Measurements from ENCODE around the gene SFMBT1. TPM values are rescaled to one million over a fixed set of nuclear protein-coding genes. Genes with fewer than 3 reads are reported as not detected.

SFMBT1 gene
- total RNA-seq, 6 experiments from 2014 or later, result 9.2 to 14.0 (median 10.7) TPM

- Histone ChIP-seq H3K4me1 (peaks cover 0 to 11% (median 0%) of the 10 kb centered on the region in 4 donors), H3K27ac (no peak overlapping the region), H3K4me3 (no peak overlapping the region), H3K9me3 (no peaks in the 10 kb centered on the region), H3K36me3 (peaks cover 0 to 3% (median under 1%) of the 10 kb centered on the region in 4 donors), H3K27me3 (no peaks in the 10 kb centered on the region)
- WGBS (ENCODE audit: insufficient coverage, low coverage, low lambda C conversion rate, missing lambda C conversion rate), result 95% methylated on average over 3 of the region's 4 CpGs
- ATAC-seq, result no peak
- TF ChIP-seq, protein P1, sequence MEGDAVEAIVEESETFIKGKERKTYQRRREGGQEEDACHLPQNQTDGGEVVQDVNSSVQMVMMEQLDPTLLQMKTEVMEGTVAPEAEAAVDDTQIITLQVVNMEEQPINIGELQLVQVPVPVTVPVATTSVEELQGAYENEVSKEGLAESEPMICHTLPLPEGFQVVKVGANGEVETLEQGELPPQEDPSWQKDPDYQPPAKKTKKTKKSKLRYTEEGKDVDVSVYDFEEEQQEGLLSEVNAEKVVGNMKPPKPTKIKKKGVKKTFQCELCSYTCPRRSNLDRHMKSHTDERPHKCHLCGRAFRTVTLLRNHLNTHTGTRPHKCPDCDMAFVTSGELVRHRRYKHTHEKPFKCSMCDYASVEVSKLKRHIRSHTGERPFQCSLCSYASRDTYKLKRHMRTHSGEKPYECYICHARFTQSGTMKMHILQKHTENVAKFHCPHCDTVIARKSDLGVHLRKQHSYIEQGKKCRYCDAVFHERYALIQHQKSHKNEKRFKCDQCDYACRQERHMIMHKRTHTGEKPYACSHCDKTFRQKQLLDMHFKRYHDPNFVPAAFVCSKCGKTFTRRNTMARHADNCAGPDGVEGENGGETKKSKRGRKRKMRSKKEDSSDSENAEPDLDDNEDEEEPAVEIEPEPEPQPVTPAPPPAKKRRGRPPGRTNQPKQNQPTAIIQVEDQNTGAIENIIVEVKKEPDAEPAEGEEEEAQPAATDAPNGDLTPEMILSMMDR (IDR thresholded peaks at IDR 0.05), result no peak
- no peak for TF ChIP-seq POLR2A (IDR thresholded peaks at IDR 0.05)
- no peak for DNase-seq
- intact Hi-C loops (cut with DNase I), result no loop called here
Observed at GRCh38 chr3:52882377-52882776, 163.5 kb downstream of the SFMBT1 start.

GRCh38 chr3:52881871-52882270, 164.0 kb downstream of the SFMBT1 start:
- ATAC-seq (no peak), DNase-seq (no peak)
- no peaks in the 10 kb centered on the region for H3K9me3 ChIP-seq
- intact Hi-C loops (cut with DNase I), result no loop called here
- no peaks in the 10 kb centered on the region for H3K27me3 ChIP-seq
- H3K27ac ChIP-seq, result no peak overlapping the region
- peaks cover 0 to 11% (median 0%) of the 10 kb centered on the region in 4 donors for H3K4me1 ChIP-seq
- peaks cover 0 to 3% (median under 1%) of the 10 kb centered on the region in 4 donors for H3K36me3 ChIP-seq
- TF ChIP-seq, protein P1 (IDR thresholded peaks at IDR 0.05), result no peak
- no peak for TF ChIP-seq POLR2A (IDR thresholded peaks at IDR 0.05)
- H3K4me3 ChIP-seq, result no peak overlapping the region
- WGBS (ENCODE audit: insufficient coverage, low coverage, low lambda C conversion rate, missing lambda C conversion rate), result 100% methylated on average over 1 of the region's 4 CpGs

DNA sequence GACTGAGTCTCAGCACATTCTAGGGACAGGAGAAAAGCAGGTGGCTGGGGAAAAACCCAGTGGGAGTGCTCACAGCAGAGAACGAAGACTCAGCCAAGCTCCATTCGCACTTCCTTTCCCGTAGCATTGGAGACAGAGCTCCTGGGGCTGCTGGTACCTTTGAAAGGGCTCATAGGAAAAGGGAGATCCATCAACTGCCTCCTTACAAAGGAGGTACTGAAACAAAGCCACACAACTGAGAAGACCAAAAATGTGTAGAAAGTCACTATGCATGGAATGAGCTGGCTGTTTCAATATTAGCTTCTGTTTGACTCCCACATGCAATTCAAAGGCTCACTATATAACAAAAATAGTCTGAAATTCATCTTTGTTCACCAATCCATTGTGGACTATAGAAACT, 165.4 kb downstream of the SFMBT1 start:
- ATAC-seq (no peak), DNase-seq (no peak)
- no peaks in the 10 kb centered on the region for H3K27me3 ChIP-seq
- H3K4me1 ChIP-seq, result no peaks in the 10 kb centered on the region
- intact Hi-C loops (cut with DNase I), result no loop called here
- TF ChIP-seq POLR2A (IDR thresholded peaks at IDR 0.05), result no peak
- TF ChIP-seq, protein P1 (IDR thresholded peaks at IDR 0.05), result no peak
- WGBS (ENCODE audit: insufficient coverage, low coverage, low lambda C conversion rate, missing lambda C conversion rate), result 92% methylated on average over 3 of the region's 3 CpGs
- no peak overlapping the region for H3K27ac ChIP-seq
- no peaks in the 10 kb centered on the region for H3K9me3 ChIP-seq
- H3K36me3 ChIP-seq, result peaks cover 0 to 1% (median 0%) of the 10 kb centered on the region in 4 donors
- H3K4me3 ChIP-seq, result no peak overlapping the region

DNA sequence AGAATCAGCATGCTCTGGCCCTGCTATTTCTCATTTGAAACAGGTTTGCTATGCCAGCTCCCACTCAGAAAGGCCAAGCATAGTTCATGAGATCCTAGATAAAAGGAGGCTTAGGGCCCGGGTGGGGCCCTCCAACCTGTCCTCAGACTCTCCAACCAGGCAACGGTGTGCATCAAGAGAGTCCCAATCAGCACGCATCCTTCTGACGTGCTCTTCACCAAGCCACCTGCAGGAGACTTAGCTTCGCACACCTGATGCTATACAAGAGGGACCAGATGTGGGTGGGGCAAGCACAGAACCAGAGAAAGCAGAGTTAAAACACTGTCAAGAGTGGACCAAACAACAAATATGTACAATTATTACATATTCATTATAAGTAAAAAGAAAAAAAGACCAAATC, 165.8 kb downstream of the SFMBT1 start:
- Histone ChIP-seq H3K36me3 (peaks cover 0 to 1% (median 0%) of the 10 kb centered on the region in 4 donors), H3K9me3 (no peaks in the 10 kb centered on the region), H3K27me3 (no peaks in the 10 kb centered on the region), H3K27ac (no peak overlapping the region), H3K4me1 (no peaks in the 10 kb centered on the region), H3K4me3 (no peak overlapping the region)
- no peak for ATAC-seq
- DNase-seq, result no peak
- TF ChIP-seq POLR2A (IDR thresholded peaks at IDR 0.05), result no peak
- TF ChIP-seq, protein P1 (IDR thresholded peaks at IDR 0.05), result no peak
- intact Hi-C loops (cut with DNase I), result no loop called here
- WGBS (ENCODE audit: insufficient coverage, low coverage, low lambda C conversion rate, missing lambda C conversion rate), result 98% methylated on average over 5 of the region's 5 CpGs

- Histone ChIP-seq H3K27me3 (no peaks in the 10 kb centered on the region), H3K27ac (no peak overlapping the region), H3K36me3 (peaks cover 0 to 1% (median 0%) of the 10 kb centered on the region in 4 donors), H3K9me3 (no peaks in the 10 kb centered on the region), H3K4me1 (peaks cover 0 to under 1% (median 0%) of the 10 kb centered on the region in 4 donors), H3K4me3 (no peak overlapping the region)
- DNase-seq (no peak), ATAC-seq (no peak)
- intact Hi-C loops (cut with DNase I), result no loop called here
- no peak for TF ChIP-seq POLR2A (IDR thresholded peaks at IDR 0.05)
- TF ChIP-seq, protein P1 (IDR thresholded peaks at IDR 0.05), result no peak
- 100% methylated on average over 4 of the region's 4 CpGs for WGBS (ENCODE audit: insufficient coverage, low coverage, low lambda C conversion rate, missing lambda C conversion rate)
Observed at GRCh38 chr3:52879581-52879980, 166.3 kb downstream of the SFMBT1 start.

All from right lobe of liver (tissue), 6 donors.